GM12878 (cell line): ENCODE measurements around the gene CCDC28A. TPM values are rescaled to one million over a fixed set of nuclear protein-coding genes. Genes with fewer than 3 reads are reported as not detected.

Experiments used
- ATAC-seq: fragments of 200-7000 bp; cut with Tn5 transposase; 3 replicates; pipeline ENCODE4 v1.9.1; 2020; ENCODE audit warnings: mild to moderate bottlenecking, moderate library complexity
- BruUV-seq: library from RNA; stranded (reverse); fragments of 400-500 nt; replicated peaks from 2 replicates; lab custom pipeline; 2021; lab: Mats Ljungman, UMichigan
- CTCF ChIA-PET: fragments of 300-600 bp; sonication (Branson Sonifier 250); formaldehyde crosslinking; extraction: SDS; loops from one replicate; lab custom pipeline; 2021; ENCODE audit warnings: inconsistent platforms; lab: Yijun Ruan, JAX
- POLR2A ChIA-PET: fragments of 350-600 bp; formaldehyde crosslinking; extraction: SDS; loops from one replicate; lab custom pipeline; 2021; ENCODE audit warnings: inconsistent platforms; lab: Charles Lee
- RAD21 ChIA-PET: fragments of 300-600 bp; sonication (Branson Sonifier 250); formaldehyde crosslinking; loops from one replicate; lab custom pipeline; 2023; ENCODE audit warnings: antibody characterized with exemption; ENCODE audit not compliant: unreplicated experiment; lab: Charles Lee
- SMC1A ChIA-PET: fragments of 300-600 bp; sonication (Branson Sonifier 250); formaldehyde crosslinking; loops from one replicate; lab custom pipeline; 2023; ENCODE audit not compliant: unreplicated experiment, uncharacterized antibody; lab: Charles Lee
- DNase-seq: peaks from one replicate; pipeline ENCODE4 v3.0.0-alpha.2; 2011; ENCODE audit warnings: low read depth, low spot score
- FAIRE-seq: peaks from 3 replicates; lab custom pipeline; 2011; peaks lifted over from hg19 to GRCh38; lab: Jason Lieb, UNC
- H2AFZ ChIP-seq: 2 replicates; pipeline ENCODE4 v1.6.0; 2011; ENCODE audit warnings: low read depth, low read length, control low read depth; ENCODE audit not compliant: control insufficient read depth
- H3K27ac ChIP-seq: 2 replicates; pipeline ENCODE4 v1.5.1; 2011; ENCODE audit warnings: control low read depth; ENCODE audit not compliant: control insufficient read depth, insufficient read depth
- H3K27me3 ChIP-seq, 2 experiments: replicated peaks in 1 of 2; 2 replicates each; pipeline versions ENCODE4 v1.6.0 to v1.6.1; 2011; ENCODE audit warnings: low read length in 1 of 2; ENCODE audit not compliant: control insufficient read depth in 2 of 2, insufficient read depth in 2 of 2
- H3K36me3 ChIP-seq, 2 experiments: 2 replicates each; pipeline ENCODE4 v1.5.1; 2011; ENCODE audit warnings: low read length in 1 of 2; ENCODE audit not compliant: control insufficient read depth in 2 of 2, insufficient read depth in 2 of 2
- H3K4me1 ChIP-seq: 2 replicates; pipeline ENCODE4 v1.6.1; 2011; ENCODE audit warnings: mild to moderate bottlenecking, low read length, moderate library complexity, mixed read lengths; ENCODE audit not compliant: control insufficient read depth, insufficient read depth
- H3K4me2 ChIP-seq: 2 replicates; pipeline ENCODE4 v1.6.0; 2011; ENCODE audit warnings: control low read depth; ENCODE audit not compliant: control insufficient read depth, insufficient read depth
- H3K4me3 ChIP-seq: fragments of 200-600 bp; sonication (generic); 2 replicates; pipeline ENCODE4 v1.5.1; 2016
- H3K79me2 ChIP-seq: 2 replicates; pipeline ENCODE4 v1.6.0; 2011; ENCODE audit warnings: low read length; ENCODE audit not compliant: control insufficient read depth, insufficient read depth
- H3K9ac ChIP-seq: 2 replicates; pipeline ENCODE4 v1.8.0; 2011; ENCODE audit warnings: low read length, control low read depth, mixed read lengths; ENCODE audit not compliant: control insufficient read depth, insufficient read depth
- H3K9me3 ChIP-seq: replicated peaks from 3 replicates; pipeline ENCODE4 v1.5.1; 2011; ENCODE audit warnings: mild to moderate bottlenecking, low read length; ENCODE audit not compliant: control insufficient read depth, insufficient read depth
- H4K20me1 ChIP-seq: 2 replicates; pipeline ENCODE4 v1.6.0; 2011; ENCODE audit not compliant: control insufficient read depth, insufficient read depth
- FOS ChIP-seq: IDR thresholded peaks from 3 replicates; pipeline ENCODE4 v1.6.1; 2011; ENCODE audit warnings: borderline replicate concordance; ENCODE audit not compliant: insufficient read length; ENCODE audit errors: extremely low read depth
- FOXM1 ChIP-seq: IDR thresholded peaks from 2 replicates; pipeline ENCODE4 v1.6.1; 2012; ENCODE audit warnings: low read depth, mild to moderate bottlenecking, inconsistent platforms, low read length, moderate library complexity
- LARP7 ChIP-seq: fragments of 450-650 bp; IDR thresholded peaks from 2 replicates; pipeline ENCODE4 v1.6.1; 2017; ENCODE audit warnings: mild to moderate bottlenecking
- PML ChIP-seq: IDR thresholded peaks from 2 replicates; pipeline ENCODE4 v1.6.1; 2012; ENCODE audit warnings: low read length, inconsistent platforms
- POLR2AphosphoS2 ChIP-seq: IDR thresholded peaks from 2 replicates; pipeline ENCODE4 v1.6.1; 2011; ENCODE audit warnings: low read depth, mild to moderate bottlenecking, low read length, improper control_type of control experiment, moderate library complexity
- RAD21 ChIP-seq: IDR thresholded peaks from 2 replicates; pipeline ENCODE4 v1.6.1; 2011; ENCODE audit warnings: mild to moderate bottlenecking, low read depth, low read length, moderate library complexity; ENCODE audit not compliant: insufficient read depth
- SUZ12 ChIP-seq: fragments of 200-600 bp; sonication (generic); IDR thresholded peaks from one replicate; pipeline ENCODE4 v1.6.1; 2018; ENCODE audit warnings: antibody characterized with exemption, mild to moderate bottlenecking; ENCODE audit not compliant: unreplicated experiment
- YY1 ChIP-seq: IDR thresholded peaks from 2 replicates; pipeline ENCODE4 v1.6.1; 2011; ENCODE audit warnings: low read depth, mild to moderate bottlenecking, low read length
- ZNF274 ChIP-seq: IDR thresholded peaks from one replicate; pipeline ENCODE4 v1.8.0; 2011; ENCODE audit not compliant: insufficient read length, insufficient read depth
- WGBS: methylation state at CpG from one replicate; pipeline ENCODE4 v1.1.6; 2016; ENCODE audit warnings: low lambda C conversion rate; ENCODE audit not compliant: insufficient replicate concordance, insufficient coverage; ENCODE audit errors: missing lambda C conversion rate; 5-methylcytosine and 5-hydroxymethylcytosine counted together
- in situ Hi-C: fragments of 300-500 bp; cut with MboI; formaldehyde crosslinking; loops from 9 replicates; pipeline ENCODE4 v1.14.3; 2018; ENCODE audit warnings: mixed read lengths
- intact Hi-C: fragments of 100-400 bp; cut with micrococcal nuclease; formaldehyde crosslinking; loops from one replicate; pipeline ENCODE4 v1.14.2; 2022; ENCODE audit not compliant: unreplicated experiment
- polyA plus RNA-seq, 11 experiments: library from polyadenylated mRNA; depleted of rRNA in 4 of 11; unstranded in 6 of 11; stranded (reverse) in 5 of 11; fragments of >200 nt; fragmentation: Nextera tagmentation in 4 of 11; fragmentation: Illumina TruSeq in 1 of 11; extraction: Ambion mirVana in 4 of 11; extraction: Trizol in 1 of 11; gene quantifications; 1 replicate in 1 of 11; 2 replicates in 10 of 11; pipeline versions ENCODE4 v1.2.1 to v1.2.3, GENCODE V29; 2011 to 2016; ENCODE audit warnings: inconsistent platforms in 2 of 11, missing spikeins in 2 of 11, low read depth in 1 of 11
- total RNA-seq, 4 experiments: library from RNA; depleted of rRNA in 3 of 4; stranded (reverse); fragments of >200 nt in 3 of 4; fragmentation: Illumina TruSeq in 1 of 4; extraction: Trizol in 1 of 4; gene quantifications; 2 replicates each; pipeline versions ENCODE4 v1.2.1 to v1.2.3, GENCODE V29; 2013 to 2021
- TF ChIP-seq, protein P1 (sequence below): fragments of 450-650 bp; IDR thresholded peaks from 2 replicates; pipeline ENCODE4 v1.6.1; 2016; ENCODE audit warnings: mild to moderate bottlenecking
- TF ChIP-seq, protein P2 (sequence below): fragments of 450-650 bp; IDR thresholded peaks from 2 replicates; pipeline ENCODE4 v1.6.1; 2017; ENCODE audit warnings: borderline replicate concordance
- TF ChIP-seq, protein P3 (sequence below): IDR thresholded peaks from 2 replicates; pipeline ENCODE4 v1.6.1; 2011; ENCODE audit warnings: mild to moderate bottlenecking, low read depth, low read length, moderate library complexity; ENCODE audit not compliant: insufficient replicate concordance
- TF ChIP-seq, protein P4 (sequence below): fragments of 450-650 bp; IDR thresholded peaks from 2 replicates; pipeline ENCODE4 v1.6.1; 2017; ENCODE audit warnings: mild to moderate bottlenecking, moderate library complexity
- TF ChIP-seq, protein P5 (sequence below): fragments of 450-650 bp; IDR thresholded peaks from 2 replicates; pipeline ENCODE4 v1.6.1; 2018; ENCODE audit warnings: borderline replicate concordance, mild to moderate bottlenecking; ENCODE audit not compliant: partially characterized antibody

Gene CCDC28A
- total and polyA plus RNA-seq, 10 of the 15 experiments (the other 5 are each of a cell fraction or from before 2014, with no cell fraction given) = 13.5 to 38.8 (median 19.2) TPM

DNA sequence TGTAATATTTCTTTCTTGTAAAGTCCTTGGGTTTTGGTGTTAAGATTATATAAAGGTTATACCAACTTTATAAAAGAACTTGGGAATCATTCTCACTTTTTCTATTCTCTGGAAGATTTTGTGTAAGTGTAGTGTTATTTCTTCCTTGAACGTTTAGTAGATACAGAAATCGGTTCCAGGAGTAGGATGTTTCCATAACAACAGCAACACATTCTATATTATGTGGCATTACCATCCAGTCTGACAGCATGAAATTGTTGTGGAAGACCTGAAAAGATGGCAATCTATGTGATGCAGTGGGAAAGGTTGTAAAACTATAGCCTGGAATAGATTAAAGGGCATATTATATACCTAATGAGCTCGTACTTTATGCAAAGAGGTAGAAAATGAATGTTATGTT is 36.1 kb downstream of the CCDC28A start:
- Histone ChIP-seq H4K20me1 (no peaks in the 10 kb centered on the region), H3K9ac (no peak overlapping the region), H3K27me3 (no peaks in the 10 kb centered on the region; a peak in 1 of 4 replicates), H3K4me2 (no peak overlapping the region), H3K4me3 (no peak overlapping the region), H2AFZ (no peak overlapping the region), H3K9me3 (no peaks in the 10 kb centered on the region), H3K4me1 (no peaks in the 10 kb centered on the region), H3K36me3 (no peaks in the 10 kb centered on the region), H3K79me2 (no peaks in the 10 kb centered on the region), H3K27ac (no peak overlapping the region)
- RAD21 ChIA-PET = no interaction called here
- CTCF ChIA-PET = interaction anchor here (1.4 kb wide), 1 partner anchor 555 kb away, joined by 3 read pairs; no protein-coding TSS in a partner anchor
- WGBS = 19% methylated on average over 3 of the region's 3 CpGs
- DNase-seq = no peak
- POLR2A ChIA-PET = no interaction called here
- FAIRE-seq = no peak
- no TSS peak for BruUV-seq
- intact Hi-C loops = no loop called here
- SMC1A ChIA-PET = interaction anchor here (0.7 to 11.3 kb wide), 3 partner anchors 11 to 555 kb away, joined by 3 to 163 read pairs (median 3); partner anchors contain the start of gene REPS1
- no peak for ATAC-seq
- in situ Hi-C loops = no loop called here
- TF ChIP-seq POLR2AphosphoS2 (no peak), FOS (no peak), FOXM1 (no peak), RAD21 (no peak), SUZ12 (no peak), ZNF274 (no peak), YY1 (no peak), LARP7 (no peak), PML (no peak)
- TF ChIP-seq, protein P1, sequence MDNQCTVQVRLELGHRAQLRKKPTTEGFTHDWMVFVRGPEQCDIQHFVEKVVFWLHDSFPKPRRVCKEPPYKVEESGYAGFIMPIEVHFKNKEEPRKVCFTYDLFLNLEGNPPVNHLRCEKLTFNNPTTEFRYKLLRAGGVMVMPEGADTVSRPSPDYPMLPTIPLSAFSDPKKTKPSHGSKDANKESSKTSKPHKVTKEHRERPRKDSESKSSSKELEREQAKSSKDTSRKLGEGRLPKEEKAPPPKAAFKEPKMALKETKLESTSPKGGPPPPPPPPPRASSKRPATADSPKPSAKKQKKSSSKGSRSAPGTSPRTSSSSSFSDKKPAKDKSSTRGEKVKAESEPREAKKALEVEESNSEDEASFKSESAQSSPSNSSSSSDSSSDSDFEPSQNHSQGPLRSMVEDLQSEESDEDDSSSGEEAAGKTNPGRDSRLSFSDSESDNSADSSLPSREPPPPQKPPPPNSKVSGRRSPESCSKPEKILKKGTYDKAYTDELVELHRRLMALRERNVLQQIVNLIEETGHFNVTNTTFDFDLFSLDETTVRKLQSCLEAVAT = no peak
- TF ChIP-seq, protein P2, sequence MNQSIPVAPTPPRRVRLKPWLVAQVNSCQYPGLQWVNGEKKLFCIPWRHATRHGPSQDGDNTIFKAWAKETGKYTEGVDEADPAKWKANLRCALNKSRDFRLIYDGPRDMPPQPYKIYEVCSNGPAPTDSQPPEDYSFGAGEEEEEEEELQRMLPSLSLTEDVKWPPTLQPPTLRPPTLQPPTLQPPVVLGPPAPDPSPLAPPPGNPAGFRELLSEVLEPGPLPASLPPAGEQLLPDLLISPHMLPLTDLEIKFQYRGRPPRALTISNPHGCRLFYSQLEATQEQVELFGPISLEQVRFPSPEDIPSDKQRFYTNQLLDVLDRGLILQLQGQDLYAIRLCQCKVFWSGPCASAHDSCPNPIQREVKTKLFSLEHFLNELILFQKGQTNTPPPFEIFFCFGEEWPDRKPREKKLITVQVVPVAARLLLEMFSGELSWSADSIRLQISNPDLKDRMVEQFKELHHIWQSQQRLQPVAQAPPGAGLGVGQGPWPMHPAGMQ = no peak
- TF ChIP-seq, protein P3, sequence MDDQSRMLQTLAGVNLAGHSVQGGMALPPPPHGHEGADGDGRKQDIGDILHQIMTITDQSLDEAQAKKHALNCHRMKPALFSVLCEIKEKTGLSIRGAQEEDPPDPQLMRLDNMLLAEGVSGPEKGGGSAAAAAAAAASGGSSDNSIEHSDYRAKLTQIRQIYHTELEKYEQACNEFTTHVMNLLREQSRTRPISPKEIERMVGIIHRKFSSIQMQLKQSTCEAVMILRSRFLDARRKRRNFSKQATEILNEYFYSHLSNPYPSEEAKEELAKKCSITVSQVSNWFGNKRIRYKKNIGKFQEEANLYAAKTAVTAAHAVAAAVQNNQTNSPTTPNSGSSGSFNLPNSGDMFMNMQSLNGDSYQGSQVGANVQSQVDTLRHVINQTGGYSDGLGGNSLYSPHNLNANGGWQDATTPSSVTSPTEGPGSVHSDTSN = no peak
- TF ChIP-seq, protein P4, sequence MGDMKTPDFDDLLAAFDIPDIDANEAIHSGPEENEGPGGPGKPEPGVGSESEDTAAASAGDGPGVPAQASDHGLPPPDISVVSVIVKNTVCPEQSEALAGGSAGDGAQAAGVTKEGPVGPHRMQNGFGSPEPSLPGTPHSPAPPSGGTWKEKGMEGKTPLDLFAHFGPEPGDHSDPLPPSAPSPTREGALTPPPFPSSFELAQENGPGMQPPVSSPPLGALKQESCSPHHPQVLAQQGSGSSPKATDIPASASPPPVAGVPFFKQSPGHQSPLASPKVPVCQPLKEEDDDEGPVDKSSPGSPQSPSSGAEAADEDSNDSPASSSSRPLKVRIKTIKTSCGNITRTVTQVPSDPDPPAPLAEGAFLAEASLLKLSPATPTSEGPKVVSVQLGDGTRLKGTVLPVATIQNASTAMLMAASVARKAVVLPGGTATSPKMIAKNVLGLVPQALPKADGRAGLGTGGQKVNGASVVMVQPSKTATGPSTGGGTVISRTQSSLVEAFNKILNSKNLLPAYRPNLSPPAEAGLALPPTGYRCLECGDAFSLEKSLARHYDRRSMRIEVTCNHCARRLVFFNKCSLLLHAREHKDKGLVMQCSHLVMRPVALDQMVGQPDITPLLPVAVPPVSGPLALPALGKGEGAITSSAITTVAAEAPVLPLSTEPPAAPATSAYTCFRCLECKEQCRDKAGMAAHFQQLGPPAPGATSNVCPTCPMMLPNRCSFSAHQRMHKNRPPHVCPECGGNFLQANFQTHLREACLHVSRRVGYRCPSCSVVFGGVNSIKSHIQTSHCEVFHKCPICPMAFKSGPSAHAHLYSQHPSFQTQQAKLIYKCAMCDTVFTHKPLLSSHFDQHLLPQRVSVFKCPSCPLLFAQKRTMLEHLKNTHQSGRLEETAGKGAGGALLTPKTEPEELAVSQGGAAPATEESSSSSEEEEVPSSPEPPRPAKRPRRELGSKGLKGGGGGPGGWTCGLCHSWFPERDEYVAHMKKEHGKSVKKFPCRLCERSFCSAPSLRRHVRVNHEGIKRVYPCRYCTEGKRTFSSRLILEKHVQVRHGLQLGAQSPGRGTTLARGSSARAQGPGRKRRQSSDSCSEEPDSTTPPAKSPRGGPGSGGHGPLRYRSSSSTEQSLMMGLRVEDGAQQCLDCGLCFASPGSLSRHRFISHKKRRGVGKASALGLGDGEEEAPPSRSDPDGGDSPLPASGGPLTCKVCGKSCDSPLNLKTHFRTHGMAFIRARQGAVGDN = no peak
- TF ChIP-seq, protein P5, sequence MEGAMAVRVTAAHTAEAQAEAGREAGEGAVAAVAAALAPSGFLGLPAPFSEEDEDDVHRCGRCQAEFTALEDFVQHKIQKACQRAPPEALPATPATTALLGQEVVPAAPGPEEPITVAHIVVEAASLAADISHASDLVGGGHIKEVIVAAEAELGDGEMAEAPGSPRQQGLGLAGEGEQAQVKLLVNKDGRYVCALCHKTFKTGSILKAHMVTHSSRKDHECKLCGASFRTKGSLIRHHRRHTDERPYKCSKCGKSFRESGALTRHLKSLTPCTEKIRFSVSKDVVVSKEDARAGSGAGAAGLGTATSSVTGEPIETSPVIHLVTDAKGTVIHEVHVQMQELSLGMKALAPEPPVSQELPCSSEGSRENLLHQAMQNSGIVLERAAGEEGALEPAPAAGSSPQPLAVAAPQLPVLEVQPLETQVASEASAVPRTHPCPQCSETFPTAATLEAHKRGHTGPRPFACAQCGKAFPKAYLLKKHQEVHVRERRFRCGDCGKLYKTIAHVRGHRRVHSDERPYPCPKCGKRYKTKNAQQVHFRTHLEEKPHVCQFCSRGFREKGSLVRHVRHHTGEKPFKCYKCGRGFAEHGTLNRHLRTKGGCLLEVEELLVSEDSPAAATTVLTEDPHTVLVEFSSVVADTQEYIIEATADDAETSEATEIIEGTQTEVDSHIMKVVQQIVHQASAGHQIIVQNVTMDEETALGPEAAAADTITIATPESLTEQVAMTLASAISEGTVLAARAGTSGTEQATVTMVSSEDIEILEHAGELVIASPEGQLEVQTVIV = no peak
